H7 (cell line): ENCODE measurements around the gene NFIA. TPM values are rescaled to one million over a fixed set of nuclear protein-coding genes. Genes with fewer than 3 reads are reported as not detected.

Experiments
- DNase-seq: peaks from one replicate; pipeline ENCODE4 v3.0.0; 2012
- H3K27me3 ChIP-seq: 2 replicates; pipeline ENCODE4 v1.6.0; 2011; ENCODE audit warnings: mild to moderate bottlenecking, low read length; ENCODE audit not compliant: control insufficient read depth, insufficient read depth
- H3K36me3 ChIP-seq: replicated peaks from 2 replicates; pipeline ENCODE4 v1.5.1; 2011; ENCODE audit warnings: low read length; ENCODE audit not compliant: control insufficient read depth, insufficient read depth
- H3K4me3 ChIP-seq: 2 replicates; pipeline ENCODE4 v1.5.1; 2011; ENCODE audit warnings: low read depth, mild to moderate bottlenecking, control low read depth, low read length, moderate library complexity; ENCODE audit not compliant: insufficient read depth
- total RNA-seq: library from RNA; depleted of rRNA; stranded (reverse); fragments of >200 nt; shearing (Covaris generic); gene quantifications from 2 replicates; pipeline ENCODE4 v1.2.3, GENCODE V29; 2014

Gene NFIA
- total RNA-seq, 1 experiment from 2014 or later = 11.3 TPM

- peaks cover 73% of the 10 kb centered on the region for H3K27me3 ChIP-seq
- DNase-seq = no peak
- no peak overlapping the region for H3K4me3 ChIP-seq
- H3K36me3 ChIP-seq = no peaks in the 10 kb centered on the region
Observed at GRCh38 chr1:61480273-61480935, 398.0 kb downstream of the NFIA start.

DNA sequence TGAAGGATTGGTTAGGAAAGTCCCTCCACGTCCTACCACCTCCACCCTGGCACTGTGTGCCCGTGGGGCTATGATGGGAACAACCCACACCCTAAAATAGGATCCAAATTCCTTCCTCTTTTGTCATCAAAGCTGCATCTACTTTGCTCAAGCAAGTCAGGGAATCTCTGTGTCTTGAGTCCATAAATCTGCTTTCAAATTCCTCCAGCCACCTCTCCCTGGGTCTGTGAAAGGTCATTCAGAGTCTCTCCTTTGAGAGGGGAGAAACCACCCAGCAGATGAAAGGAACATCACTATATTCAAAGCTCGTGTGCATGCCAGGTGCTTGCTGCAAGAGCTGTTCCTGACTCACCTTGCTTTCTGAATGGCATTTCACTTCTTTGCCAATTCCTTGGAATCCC is 399.0 kb downstream of the NFIA start:
- no peak for DNase-seq
- no peak overlapping the region for H3K4me3 ChIP-seq
- H3K27me3 ChIP-seq = peaks cover 64% of the 10 kb centered on the region
- H3K36me3 ChIP-seq = no peaks in the 10 kb centered on the region

DNA sequence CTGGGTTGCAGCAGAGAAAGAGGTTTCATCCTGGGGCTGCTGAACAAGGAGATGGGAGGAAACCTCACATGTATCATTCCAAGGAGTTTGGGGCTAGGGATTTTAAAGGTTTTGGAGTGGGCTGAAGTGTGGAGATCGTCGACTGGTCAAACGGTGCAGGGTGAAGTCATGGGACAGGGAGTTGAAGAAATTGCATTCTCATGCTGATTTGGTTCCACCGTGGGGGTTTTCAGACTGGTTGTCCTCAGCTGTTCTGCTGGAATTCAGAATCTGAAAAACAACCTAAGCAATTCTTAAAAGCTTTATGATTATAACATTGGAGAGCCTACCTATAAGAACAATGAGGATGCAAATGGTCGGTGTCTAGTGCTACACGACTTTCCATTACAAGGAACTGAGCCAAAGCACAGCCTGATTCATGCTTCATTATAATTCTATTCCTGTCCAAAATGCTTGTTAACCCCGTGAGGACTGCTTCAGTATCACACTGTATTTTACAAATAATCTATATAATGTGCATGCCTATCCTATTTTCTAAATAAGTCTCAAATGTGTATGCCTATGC is 399.9 kb downstream of the NFIA start:
- Histone ChIP-seq H3K4me3 (no peak overlapping the region), H3K36me3 (no peaks in the 10 kb centered on the region), H3K27me3 (peaks cover 55% of the 10 kb centered on the region)
- no peak for DNase-seq

GRCh38 chr1:61486783-61487536 is 404.6 kb downstream of the NFIA start:
- H3K36me3 ChIP-seq = no peaks in the 10 kb centered on the region
- peaks cover 13% of the 10 kb centered on the region for H3K27me3 ChIP-seq
- DNase-seq = no peak
- no peak overlapping the region for H3K4me3 ChIP-seq

GRCh38 chr1:61487801-61488200 is 405.4 kb downstream of the NFIA start:
- Histone ChIP-seq H3K27me3 (peaks cover 9% of the 10 kb centered on the region; the same call in 1 of the 2 replicates), H3K4me3 (no peak overlapping the region), H3K36me3 (no peaks in the 10 kb centered on the region)
- no peak for DNase-seq

- Histone ChIP-seq H3K36me3 (no peaks in the 10 kb centered on the region), H3K4me3 (no peak overlapping the region), H3K27me3 (no peaks in the 10 kb centered on the region)
- no peak for DNase-seq
Observed at GRCh38 chr1:61490924-61491323, 408.6 kb downstream of the NFIA start.

- no peak for DNase-seq
- Histone ChIP-seq H3K27me3 (no peaks in the 10 kb centered on the region), H3K36me3 (no peaks in the 10 kb centered on the region), H3K4me3 (no peak overlapping the region)
Observed at GRCh38 chr1:61491497-61491896, 409.1 kb downstream of the NFIA start.

DNA sequence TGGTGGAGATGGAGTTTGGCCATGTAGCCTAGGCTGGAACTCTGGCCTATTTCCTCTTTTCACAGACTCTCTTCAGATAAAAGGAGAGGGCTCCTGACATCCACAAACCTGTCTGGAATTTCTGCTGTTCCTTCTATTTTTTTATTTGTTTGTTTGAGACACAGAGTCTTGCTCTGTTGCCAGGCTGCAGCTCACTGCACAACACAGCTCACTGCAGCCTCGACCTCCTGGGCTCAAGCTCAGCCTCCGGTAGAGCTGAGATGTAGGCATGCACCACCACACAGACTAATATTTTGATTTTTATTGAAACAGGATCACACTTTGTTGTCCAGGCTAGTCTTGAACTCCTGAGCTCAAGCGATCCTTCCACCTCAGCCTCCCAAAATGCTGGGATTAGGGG is 411.6 kb downstream of the NFIA start:
- Histone ChIP-seq H3K27me3 (no peaks in the 10 kb centered on the region), H3K36me3 (no peaks in the 10 kb centered on the region), H3K4me3 (no peak overlapping the region)
- no peak for DNase-seq

- Histone ChIP-seq H3K27me3 (no peaks in the 10 kb centered on the region), H3K4me3 (no peak overlapping the region), H3K36me3 (no peaks in the 10 kb centered on the region)
- no peak for DNase-seq
Observed at GRCh38 chr1:61496501-61496900, 414.1 kb downstream of the NFIA start.

DNA sequence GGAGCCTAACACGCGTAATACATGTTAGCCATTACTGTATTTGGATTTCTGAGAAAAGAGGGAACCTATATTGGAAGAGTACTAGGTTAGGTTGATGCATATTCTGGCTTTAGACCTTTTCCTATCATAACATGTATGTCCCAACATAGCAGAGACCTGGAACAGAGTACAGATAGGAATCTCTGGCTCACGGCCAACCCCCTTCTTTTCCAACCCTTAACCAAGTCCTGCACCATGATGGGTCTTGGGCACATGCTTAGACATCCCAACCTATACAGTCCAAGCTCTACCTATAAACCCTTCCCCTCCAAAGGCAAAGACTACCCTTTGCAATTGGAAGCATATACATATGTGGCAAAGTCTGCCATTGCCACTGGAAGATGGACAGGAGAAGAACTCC is 414.7 kb downstream of the NFIA start:
- no peaks in the 10 kb centered on the region for H3K27me3 ChIP-seq
- no peaks in the 10 kb centered on the region for H3K36me3 ChIP-seq
- no peak for DNase-seq
- H3K4me3 ChIP-seq = no peak overlapping the region

DNA sequence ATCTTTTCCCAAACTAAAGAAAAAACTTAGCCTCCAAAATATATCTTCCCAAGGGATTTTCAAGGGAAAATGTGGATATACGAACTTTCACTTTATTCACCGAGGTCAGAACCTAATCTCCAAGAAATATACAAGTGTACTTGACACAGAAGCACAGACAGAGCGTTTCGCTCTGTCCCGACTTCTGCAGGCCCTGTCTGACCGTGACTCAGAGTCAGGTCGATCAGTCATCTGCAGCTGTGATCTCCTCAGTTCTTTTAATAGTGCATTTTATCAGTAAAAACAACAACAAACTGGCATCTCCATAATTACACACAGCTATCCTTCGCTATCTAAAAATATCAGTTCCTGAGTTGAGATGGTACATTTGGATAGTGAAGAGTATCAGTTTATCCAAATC is 416.0 kb downstream of the NFIA start:
- H3K4me3 ChIP-seq = no peak overlapping the region
- H3K36me3 ChIP-seq = no peaks in the 10 kb centered on the region
- DNase-seq = no peak
- no peaks in the 10 kb centered on the region for H3K27me3 ChIP-seq

- DNase-seq = no peak
- Histone ChIP-seq H3K27me3 (no peaks in the 10 kb centered on the region), H3K4me3 (no peak overlapping the region), H3K36me3 (no peaks in the 10 kb centered on the region)
Observed at GRCh38 chr1:61501971-61502916, 419.9 kb downstream of the NFIA start.

DNA sequence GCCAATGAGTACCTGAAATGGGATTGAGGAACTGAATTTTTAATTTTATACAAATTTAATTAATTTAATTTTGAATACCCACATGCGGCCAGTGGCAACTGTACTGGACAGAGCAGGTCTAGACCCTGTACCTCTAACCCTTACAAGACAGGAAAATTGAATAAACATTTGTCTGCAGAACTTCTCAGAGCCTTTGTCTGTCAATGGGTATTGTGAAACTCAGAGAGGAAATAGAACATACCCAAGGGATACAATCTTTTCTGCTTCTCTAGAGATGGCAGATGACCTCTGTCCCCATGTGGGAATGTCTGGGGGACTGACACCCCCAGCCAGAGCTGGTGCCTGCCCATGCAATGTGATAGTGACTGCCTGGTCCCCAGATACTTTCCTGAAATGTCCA is 421.9 kb downstream of the NFIA start:
- Histone ChIP-seq H3K36me3 (no peaks in the 10 kb centered on the region), H3K27me3 (no peaks in the 10 kb centered on the region), H3K4me3 (no peak overlapping the region)
- DNase-seq = no peak

GRCh38 chr1:61504852-61505390 is 422.6 kb downstream of the NFIA start:
- no peak for DNase-seq
- Histone ChIP-seq H3K36me3 (no peaks in the 10 kb centered on the region), H3K4me3 (no peak overlapping the region), H3K27me3 (no peaks in the 10 kb centered on the region)
